Testis (tissue), 2 donors: ENCODE measurements around the gene TCHHL1.

Source experiments
- POLR2A ChIP-seq: fragments of 450-650 bp; IDR thresholded peaks from one replicate; pipeline ENCODE4 v1.6.1; 2017; ENCODE audit warnings: antibody characterized with exemption, mild to moderate bottlenecking, moderate library complexity
- TF ChIP-seq, protein P1 (sequence below), 3 experiments: fragments of 450-650 bp in 2 of 3; fragments of 200-600 bp in 1 of 3; sonication (generic) in 1 of 3; IDR thresholded peaks; one replicate each; pipeline ENCODE4 v1.5.1; 2016 to 2019; ENCODE audit warnings: antibody characterized with exemption in 3 of 3, mild to moderate bottlenecking in 2 of 3, moderate library complexity in 1 of 3

DNA sequence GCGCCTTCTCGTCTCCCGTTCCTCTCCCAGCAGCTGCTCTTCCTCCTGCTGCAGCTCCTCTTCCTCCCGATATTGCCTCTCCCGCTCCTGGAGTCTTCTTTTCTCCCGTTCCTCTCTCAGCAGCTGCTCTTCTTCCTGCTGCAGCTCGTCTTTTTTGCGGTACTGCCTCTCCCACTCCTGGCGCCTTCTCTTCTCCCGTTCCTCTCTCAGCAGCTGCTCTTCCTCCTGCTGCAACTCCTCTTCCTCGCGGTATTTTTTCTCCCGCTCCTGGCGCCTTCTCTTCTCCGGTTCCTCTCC lies 21.1 kb upstream of the TCHHL1 start:
- TF ChIP-seq, protein P1, sequence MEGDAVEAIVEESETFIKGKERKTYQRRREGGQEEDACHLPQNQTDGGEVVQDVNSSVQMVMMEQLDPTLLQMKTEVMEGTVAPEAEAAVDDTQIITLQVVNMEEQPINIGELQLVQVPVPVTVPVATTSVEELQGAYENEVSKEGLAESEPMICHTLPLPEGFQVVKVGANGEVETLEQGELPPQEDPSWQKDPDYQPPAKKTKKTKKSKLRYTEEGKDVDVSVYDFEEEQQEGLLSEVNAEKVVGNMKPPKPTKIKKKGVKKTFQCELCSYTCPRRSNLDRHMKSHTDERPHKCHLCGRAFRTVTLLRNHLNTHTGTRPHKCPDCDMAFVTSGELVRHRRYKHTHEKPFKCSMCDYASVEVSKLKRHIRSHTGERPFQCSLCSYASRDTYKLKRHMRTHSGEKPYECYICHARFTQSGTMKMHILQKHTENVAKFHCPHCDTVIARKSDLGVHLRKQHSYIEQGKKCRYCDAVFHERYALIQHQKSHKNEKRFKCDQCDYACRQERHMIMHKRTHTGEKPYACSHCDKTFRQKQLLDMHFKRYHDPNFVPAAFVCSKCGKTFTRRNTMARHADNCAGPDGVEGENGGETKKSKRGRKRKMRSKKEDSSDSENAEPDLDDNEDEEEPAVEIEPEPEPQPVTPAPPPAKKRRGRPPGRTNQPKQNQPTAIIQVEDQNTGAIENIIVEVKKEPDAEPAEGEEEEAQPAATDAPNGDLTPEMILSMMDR (IDR thresholded peaks at IDR 0.05) = no peak
- no peak for TF ChIP-seq POLR2A
